ENCODE data around the gene HAUS5. TPM values are rescaled to one million over a fixed set of nuclear protein-coding genes. Genes with fewer than 3 reads are reported as not detected.
"Not testable (repeated sequence)": the region's sequence is repeated elsewhere in the genome, so short reads cannot be mapped to it uniquely, and the experiment has no call there.

Gene HAUS5
- total and polyA plus RNA-seq, 3 donors from 2014 or later = 24.4 to 33.9 (median 25.5) TPM

DNA sequence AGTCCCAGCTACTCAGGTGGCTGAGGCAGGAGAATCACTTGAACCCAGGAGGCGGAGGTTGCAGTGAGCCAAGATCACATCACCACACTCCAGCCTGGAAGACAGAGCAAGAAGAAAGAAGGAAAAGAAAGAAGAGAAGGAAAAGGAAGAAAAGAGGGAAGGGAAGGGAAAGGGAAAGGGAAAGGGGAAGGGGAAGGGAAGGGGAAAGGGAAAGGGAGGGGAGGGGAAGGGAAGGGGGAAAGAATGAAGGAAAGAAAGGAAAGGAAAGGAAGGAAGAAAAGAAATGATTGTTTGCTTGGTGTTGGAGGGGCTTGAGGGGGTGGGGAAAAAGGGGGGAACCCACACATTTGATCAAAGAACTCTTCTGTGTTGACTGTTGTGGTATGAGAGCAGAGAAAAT is 16.6 kb upstream of the HAUS5 start:
- TF ChIP-seq POLR2A (IDR thresholded peaks at IDR 0.05) = no peak
- TF ChIP-seq, protein P1, sequence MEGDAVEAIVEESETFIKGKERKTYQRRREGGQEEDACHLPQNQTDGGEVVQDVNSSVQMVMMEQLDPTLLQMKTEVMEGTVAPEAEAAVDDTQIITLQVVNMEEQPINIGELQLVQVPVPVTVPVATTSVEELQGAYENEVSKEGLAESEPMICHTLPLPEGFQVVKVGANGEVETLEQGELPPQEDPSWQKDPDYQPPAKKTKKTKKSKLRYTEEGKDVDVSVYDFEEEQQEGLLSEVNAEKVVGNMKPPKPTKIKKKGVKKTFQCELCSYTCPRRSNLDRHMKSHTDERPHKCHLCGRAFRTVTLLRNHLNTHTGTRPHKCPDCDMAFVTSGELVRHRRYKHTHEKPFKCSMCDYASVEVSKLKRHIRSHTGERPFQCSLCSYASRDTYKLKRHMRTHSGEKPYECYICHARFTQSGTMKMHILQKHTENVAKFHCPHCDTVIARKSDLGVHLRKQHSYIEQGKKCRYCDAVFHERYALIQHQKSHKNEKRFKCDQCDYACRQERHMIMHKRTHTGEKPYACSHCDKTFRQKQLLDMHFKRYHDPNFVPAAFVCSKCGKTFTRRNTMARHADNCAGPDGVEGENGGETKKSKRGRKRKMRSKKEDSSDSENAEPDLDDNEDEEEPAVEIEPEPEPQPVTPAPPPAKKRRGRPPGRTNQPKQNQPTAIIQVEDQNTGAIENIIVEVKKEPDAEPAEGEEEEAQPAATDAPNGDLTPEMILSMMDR (IDR thresholded peaks at IDR 0.05) = no peak
- intact Hi-C loops (cut with DNase I; ENCODE audit: low total_unique reads) = no loop called here
- no peaks in the 10 kb centered on the region for H3K36me3 ChIP-seq (ENCODE audit: low read depth, missing control alignments)
- WGBS, 2 donors = 79 to 95% methylated on average over 1 of the region's 1 CpG
- H3K4me1 ChIP-seq = no peaks in the 10 kb centered on the region
- H3K27me3 ChIP-seq = no peaks in the 10 kb centered on the region
- no peak for DNase-seq
- H3K4me3 ChIP-seq = no peak overlapping the region
- H3K9me3 ChIP-seq = no peaks in the 10 kb centered on the region
- no peak overlapping the region for H3K27ac ChIP-seq

DNA sequence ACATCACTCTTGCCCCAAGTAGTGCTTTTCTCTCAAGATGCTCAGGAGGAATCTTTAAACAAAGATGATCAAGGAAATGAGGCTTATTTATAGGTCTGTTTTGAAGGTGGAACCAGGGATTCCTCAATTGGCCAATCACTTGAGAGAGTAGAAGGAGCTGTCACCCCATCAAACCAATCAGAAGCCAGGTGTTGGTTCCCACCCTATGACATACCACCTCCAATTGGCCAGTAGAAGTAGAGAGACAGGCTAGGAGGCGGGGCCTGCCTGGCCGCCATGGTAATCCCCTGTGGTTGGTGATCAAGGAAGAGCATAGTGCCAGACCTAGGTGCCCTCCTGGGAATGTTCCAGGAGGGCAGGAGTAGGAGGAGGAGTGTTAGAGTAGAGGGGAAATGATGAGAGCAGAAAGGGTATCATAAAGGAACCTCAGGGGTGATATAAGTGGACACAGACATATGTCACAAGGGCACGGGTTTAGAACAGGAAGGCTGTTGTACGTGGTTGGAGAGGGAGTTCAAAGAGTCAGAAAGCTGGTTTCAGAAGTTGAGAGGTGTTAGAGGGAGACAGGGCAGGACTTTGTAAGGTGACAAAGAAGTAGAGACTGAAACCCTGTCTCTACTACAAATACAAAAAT is 16.1 kb upstream of the HAUS5 start:
- intact Hi-C loops (cut with DNase I; ENCODE audit: low total_unique reads) = no loop called here
- TF ChIP-seq, protein P1 (IDR thresholded peaks at IDR 0.05) = no peak
- TF ChIP-seq POLR2A (IDR thresholded peaks at IDR 0.05) = no peak
- Histone ChIP-seq H3K27me3 (no peaks in the 10 kb centered on the region), H3K4me3 (peak overlapping the region in 1 of 2 donors; percentile 18), H3K27ac (no peak overlapping the region), H3K36me3 (ENCODE audit: low read depth, missing control alignments) (no peaks in the 10 kb centered on the region), H3K4me1 (no peaks in the 10 kb centered on the region), H3K9me3 (no peaks in the 10 kb centered on the region)
- 57 to 59% methylated on average over 4 of the region's 4 CpGs for WGBS, 2 donors
- peak; percentile 70 for DNase-seq

DNA sequence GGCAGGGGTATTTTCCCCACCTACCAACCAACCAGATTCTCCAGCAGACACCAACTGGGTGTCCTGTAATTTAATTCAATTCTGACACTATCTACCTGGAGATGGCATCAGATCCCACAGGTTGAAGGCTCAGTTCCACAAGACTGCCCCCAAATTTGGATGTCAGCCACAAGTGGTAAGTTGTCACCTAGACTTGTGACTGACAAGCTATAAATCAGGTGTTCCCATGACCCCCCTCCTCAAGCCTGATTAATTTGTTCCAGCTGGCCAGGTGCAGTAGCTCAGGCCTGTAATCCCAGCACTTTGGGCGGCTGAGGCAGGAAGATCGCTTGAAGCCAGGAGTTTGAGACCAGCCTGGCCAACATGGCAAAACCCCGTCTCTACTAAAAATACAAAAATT is 10.6 kb upstream of the HAUS5 start:
- H3K27ac ChIP-seq = no peak overlapping the region
- no peaks in the 10 kb centered on the region for H3K9me3 ChIP-seq
- TF ChIP-seq, protein P1 (IDR thresholded peaks at IDR 0.05) = no peak
- no peak for TF ChIP-seq POLR2A (IDR thresholded peaks at IDR 0.05)
- H3K4me1 ChIP-seq = no peaks in the 10 kb centered on the region
- intact Hi-C loops (cut with DNase I; ENCODE audit: low total_unique reads) = no loop called here
- WGBS, 2 donors = 90 to 93% methylated on average over 3 of the region's 3 CpGs
- no peak for DNase-seq
- no peaks in the 10 kb centered on the region for H3K27me3 ChIP-seq
- no peaks in the 10 kb centered on the region for H3K36me3 ChIP-seq (ENCODE audit: low read depth, missing control alignments)
- no peak overlapping the region for H3K4me3 ChIP-seq

DNA sequence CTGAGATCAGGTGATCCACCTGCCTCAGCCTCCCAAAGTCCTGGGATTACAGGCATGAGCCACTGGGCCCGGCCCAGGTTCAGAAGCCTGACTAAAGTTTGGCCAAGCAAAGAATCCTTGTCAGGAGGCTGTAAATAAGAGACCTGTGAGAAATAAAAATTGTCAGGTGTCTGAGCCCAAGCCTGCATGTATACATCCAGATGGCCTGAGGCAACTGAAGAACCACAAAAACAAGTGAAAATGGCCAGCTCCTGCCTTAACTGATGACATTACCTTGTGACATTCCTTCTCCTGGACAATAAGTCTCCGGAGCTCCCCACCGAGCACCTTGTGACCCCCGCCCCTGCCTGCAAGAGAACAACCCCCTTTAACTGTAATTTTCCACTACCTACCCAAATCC is 8.1 kb upstream of the HAUS5 start:
- H3K4me3 ChIP-seq; H3K27me3 ChIP-seq; DNase-seq; H3K27ac ChIP-seq; intact Hi-C loops (cut with DNase I; ENCODE audit: low total_unique reads); H3K4me1 ChIP-seq; H3K36me3 ChIP-seq (ENCODE audit: low read depth, missing control alignments); H3K9me3 ChIP-seq: not testable (repeated sequence)
- WGBS, 2 donors = 85 to 94% methylated on average over 4 of the region's 4 CpGs

DNA sequence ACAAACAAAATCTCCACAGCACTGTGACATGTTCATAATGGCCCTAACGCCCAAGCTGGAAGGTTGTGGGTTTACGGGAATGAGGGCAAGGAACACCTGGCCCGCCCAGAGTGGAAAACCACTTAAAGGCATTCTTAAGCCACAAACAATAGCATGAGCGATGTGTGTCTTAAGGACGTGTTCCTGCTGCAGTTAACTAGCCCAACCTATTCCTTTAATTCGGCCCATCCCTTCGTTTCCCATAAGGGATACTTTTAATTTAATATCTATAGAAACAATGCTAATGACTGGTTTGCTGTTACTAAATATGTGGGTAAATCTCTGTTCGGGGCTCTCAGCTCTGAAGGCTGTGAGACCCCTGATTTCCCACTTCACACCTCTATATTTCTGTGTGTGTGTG is 5.4 kb upstream of the HAUS5 start:
- H3K36me3 ChIP-seq (ENCODE audit: low read depth, missing control alignments); H3K9me3 ChIP-seq; H3K27ac ChIP-seq; intact Hi-C loops (cut with DNase I; ENCODE audit: low total_unique reads); H3K27me3 ChIP-seq; H3K4me3 ChIP-seq; DNase-seq; H3K4me1 ChIP-seq: not testable (repeated sequence)
- 90 to 91% methylated on average over 8 of the region's 8 CpGs for WGBS, 2 donors

DNA sequence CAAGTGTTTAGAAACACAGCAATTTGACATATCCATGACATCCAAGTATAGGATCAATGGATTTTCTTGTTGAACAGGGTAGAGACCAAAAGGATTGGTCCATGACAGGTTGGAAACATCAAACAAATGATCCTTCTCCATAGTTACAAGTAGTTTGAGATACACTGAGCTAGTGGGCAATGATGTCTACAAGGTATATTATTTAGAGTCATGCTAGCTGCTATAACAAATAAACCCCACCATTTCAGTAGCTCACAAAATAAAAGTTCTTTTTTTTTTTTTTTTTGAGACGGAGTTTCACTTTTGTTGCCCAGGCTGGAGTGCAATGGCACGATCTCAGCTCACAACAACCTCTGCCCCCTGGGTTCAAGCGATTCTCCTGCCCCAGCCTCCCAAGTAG is 4.9 kb upstream of the HAUS5 start:
- 78 to 92% methylated on average over 3 of the region's 3 CpGs for WGBS, 2 donors
- H3K9me3 ChIP-seq = no peaks in the 10 kb centered on the region
- DNase-seq = no peak
- TF ChIP-seq, protein P1 (IDR thresholded peaks at IDR 0.05) = no peak
- TF ChIP-seq POLR2A (IDR thresholded peaks at IDR 0.05) = no peak
- H3K27me3 ChIP-seq = no peaks in the 10 kb centered on the region
- intact Hi-C loops (cut with DNase I; ENCODE audit: low total_unique reads) = no loop called here
- no peaks in the 10 kb centered on the region for H3K36me3 ChIP-seq (ENCODE audit: low read depth, missing control alignments)
- no peak overlapping the region for H3K4me3 ChIP-seq
- peaks cover 4% of the 10 kb centered on the region for H3K4me1 ChIP-seq
- no peak overlapping the region for H3K27ac ChIP-seq

Measured in testis (tissue), 3 donors.